NCI-H2107 (cell line): ENCODE measurements around the gene TLR4.

Source experiments
- DNase-seq: peaks from one replicate; lab custom pipeline; 2025; lab: John Stamatoyannopoulos, UW

Gene TLR4

DNA sequence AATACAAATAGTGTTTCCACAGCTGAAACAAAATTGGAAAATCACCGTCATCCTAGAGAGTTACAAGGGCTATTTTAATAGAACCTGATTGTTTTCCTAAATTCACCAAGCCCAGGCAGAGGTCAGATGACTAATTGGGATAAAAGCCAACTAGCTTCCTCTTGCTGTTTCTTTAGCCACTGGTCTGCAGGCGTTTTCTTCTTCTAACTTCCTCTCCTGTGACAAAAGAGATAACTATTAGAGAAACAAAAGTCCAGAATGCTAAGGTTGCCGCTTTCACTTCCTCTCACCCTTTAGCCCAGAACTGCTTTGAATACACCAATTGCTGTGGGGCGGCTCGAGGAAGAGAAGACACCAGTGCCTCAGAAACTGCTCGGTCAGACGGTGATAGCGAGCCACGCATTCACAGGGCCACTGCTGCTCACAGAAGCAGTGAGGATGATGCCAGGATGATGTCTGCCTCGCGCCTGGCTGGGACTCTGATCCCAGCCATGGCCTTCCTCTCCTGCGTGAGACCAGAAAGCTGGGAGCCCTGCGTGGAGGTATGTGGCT lies at the start of gene TLR4:
TSS of gene TLR4 (plus strand) at position 380 of the 552 bp plus-strand sequence. CDS start at position 450, 70 bp downstream.
- no peak for DNase-seq

DNA sequence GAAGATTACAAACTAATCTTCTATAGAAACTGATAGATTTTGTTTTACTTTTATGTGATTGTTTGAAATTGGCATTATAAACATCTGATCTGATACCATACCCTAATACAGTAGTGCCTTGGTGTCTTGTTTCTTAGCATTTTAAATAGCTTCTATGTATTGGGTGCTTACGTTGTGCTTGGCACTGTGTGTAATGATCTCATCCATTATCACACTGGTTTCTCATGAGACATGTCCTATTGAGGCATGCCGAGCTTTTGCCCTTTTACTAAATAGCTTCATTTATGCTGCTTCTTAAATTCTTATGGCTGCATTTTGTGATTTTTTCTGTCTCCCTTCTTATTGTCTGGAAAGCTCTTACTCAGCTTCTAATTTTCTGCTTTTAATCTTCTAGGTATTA lies 48.2 kb upstream of the TLR4 start:
- no peak for DNase-seq

DNA sequence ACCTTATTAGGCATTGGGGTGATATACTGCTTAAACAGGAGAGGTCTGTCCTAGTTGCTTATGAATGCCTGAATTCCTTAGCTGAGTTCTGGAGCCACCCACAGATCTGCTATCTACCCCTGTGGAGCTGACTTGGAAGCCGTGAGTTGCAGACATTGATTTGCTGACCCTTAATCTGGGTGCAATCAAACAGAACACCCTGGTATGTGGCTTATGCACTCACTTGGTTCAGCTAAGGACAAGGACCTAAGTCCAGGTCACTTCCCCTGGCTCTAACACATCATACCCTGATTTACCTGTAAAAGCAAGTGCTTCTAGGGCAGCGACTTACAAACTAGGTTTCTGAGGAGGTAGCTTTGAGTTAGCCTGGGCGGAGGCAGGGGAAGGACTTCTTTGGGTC lies 41.6 kb upstream of the TLR4 start:
- no peak for DNase-seq

DNA sequence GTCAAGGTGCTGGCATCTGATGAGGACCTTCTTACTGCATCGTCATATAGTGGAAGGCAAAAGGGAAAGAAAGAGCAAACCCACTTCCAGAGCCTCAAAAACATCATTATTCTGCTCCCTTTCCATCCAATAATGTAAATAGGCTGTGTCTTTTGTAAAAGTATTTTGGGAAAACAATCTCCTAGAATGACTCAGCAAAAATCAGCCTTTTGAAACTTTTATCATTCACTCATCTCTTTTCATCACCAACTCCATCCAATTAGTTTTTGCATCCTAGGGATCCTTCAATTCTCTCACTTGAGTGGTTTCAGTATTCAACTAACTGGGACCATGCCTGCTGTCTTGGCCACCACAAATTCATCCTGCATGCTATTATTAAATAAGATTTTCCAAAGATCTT lies 39.8 kb upstream of the TLR4 start:
- no peak for DNase-seq

DNA sequence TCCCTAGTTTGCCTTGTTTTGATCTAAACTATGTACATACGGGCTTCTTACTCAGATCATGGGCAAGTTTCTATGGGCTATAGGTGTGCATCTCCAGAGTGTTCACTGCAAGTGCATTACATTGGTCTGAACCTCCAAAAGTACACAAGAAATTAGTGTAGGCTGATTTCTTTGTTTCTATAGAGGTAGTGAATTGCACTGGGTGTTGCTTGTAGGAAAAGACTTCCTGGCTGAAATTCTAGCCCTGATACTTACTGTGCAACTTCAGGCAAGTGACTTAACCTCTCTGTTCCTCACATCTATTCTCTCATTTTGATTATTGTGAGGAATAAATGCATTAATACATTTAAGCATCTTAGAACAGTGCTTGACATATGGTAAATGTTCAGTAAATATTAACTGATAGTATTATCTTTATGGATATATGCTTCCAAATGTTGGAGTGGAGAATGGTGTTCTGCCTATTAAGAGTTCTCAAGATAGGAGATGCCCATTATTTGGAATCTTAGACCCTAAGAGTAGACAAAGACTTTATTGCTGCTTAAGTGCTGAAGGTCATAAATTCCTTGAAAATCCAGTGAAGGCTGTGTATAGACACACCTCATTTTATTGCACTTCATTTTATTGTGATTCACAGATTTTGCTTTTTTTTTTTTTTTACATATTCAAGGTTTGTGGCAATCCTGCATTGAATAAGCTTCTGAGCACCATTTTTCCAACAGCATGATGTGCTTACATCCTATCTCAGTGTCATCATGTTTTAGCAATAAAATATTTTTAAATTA lies 38.4 kb upstream of the TLR4 start:
- no peak for DNase-seq

DNA sequence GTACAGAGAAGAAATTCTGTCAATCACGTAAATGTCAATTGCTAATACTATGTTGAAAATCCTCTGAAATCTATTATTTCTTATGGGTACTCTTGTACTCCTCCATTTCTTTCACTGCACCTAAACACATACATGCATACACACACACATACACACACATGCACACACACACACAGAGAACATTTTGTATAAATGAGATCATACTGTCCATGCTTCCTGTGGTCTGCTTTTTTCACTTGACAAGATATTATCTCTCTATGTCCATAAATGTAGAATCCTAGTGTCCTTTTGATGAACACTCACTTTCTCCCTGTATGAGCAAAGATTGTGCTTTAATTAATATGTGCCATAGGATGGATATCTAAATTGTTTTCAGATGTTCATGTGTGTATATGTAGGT lies 32.7 kb upstream of the TLR4 start:
- DNase-seq: no peak

DNA sequence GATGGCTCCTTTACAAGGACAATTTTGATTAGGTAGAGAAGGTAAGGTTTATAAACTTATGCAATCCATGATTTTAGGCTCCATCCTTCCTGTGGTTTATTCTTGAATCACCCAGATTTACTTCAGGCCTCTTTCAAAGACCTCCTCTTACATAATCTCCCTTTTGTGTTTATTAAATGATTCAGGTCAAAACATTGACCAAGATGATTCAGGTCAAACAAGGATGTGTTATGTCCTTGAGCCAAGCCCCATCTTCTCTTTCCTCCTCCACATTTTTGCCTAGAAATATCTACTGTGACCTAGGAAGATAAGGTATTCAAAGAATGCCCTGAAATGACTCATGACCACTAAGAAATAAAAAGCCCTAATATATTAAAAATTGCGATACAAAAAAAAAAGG lies 31.8 kb upstream of the TLR4 start:
- no peak for DNase-seq

DNA sequence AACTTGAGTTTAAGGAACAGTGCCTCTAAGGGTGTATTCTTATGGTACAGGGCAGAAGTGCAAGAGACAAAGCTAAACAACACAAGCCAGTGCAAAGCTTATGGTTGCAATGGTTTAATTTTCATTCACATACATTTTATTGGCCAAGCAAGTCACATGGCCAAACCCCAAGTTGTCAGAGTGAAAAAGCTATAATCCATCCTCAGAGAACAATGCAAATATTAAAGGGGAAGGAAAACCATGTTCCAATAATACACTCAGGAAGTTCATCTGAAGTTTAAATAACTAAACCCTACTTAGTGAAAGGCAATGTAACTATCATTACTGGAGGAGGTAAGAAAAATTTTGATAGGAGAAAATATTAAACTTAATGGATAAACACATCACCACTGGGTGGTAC lies 26.6 kb upstream of the TLR4 start:
- DNase-seq: no peak

DNA sequence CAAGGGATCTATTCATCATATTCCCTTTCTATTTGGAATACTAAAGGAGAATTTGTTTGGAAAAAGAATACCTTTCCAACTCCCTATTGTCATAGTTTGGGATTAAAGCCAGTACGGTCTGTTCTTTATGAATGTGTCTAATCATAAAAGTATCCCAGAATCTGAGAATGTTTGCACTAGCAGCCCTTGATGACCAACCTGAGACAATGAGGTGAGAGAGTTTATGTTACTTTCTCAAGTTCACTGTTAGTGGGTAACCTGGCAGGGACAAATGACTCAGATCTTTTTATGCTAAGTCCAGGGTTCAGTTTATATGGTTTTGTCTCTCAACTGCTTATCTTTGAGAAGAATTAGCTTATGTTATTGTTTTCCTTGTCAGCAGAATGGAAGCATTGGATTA lies 25.3 kb upstream of the TLR4 start:
- no peak for DNase-seq

DNA sequence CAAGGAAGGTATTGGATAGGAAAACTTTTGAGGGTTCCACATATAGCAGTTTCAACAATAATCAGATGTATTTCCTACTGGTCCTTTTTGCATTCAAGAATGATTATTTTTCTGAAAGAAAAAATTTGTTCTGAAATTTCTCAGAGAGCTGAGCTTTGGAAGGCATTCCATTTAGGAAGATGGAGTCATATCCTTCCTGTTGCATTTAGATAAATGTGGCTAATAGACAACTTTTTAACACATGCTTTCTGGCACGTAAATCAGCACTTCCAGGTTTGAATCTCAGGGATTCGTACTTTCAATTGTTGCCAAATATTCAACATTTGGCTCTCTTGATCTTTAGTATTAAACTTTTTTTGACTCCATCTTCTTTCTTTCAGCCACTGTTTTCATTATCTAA lies 24.8 kb upstream of the TLR4 start:
- no peak for DNase-seq

DNA sequence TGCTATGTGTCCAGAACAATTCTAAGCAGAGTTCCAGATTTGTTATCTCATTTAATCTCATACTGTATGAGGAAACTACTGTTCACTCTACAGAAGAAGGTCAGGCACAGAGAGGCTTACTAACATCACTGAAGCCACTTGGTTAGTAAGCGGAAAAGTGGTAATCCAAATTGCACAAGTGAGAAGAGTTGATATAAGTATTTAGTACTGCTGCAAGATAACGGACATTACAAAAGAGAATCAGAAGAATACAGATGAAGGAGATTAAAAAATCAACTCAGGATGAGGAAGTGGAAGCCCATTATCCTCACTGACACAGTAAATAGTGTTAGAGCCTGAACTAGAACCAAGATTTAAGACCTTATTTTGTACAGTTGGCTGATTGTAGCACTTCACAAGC lies 22.3 kb upstream of the TLR4 start:
- DNase-seq: no peak

DNA sequence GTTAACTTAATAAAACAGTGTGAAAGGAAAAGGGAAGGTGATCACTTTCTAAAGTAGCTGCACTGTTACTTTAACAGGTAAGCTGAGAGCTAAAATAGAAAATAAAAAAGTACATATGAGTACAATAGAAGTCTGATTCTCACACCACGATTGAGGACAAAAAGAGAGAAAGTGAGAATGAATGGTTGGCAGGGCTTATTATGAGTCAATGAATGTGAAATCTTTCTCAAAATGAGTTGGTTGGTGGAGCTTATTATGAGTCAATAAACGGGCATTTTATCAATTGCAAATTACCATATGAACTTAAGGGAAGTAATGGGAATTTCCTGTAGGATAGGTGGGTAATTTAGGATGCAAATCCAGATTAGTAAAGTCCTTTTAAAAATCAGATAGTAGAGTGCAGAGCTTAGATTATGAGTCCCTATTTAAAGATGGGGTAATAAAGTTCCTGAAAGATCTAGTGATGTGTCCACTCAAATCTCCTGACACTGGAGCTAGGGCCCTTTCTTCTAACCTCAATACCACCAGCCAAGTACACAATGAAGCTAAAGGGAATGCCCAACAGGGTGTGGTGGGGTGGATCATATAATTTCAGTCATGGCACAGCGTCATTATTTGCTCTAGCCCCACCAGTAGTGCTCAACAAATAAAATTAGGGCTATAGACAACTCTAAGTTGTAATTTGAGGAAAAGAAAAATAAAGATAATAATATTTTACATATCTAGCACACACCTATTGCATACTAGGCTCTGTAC lies 21.1 kb upstream of the TLR4 start:
- DNase-seq: no peak

DNA sequence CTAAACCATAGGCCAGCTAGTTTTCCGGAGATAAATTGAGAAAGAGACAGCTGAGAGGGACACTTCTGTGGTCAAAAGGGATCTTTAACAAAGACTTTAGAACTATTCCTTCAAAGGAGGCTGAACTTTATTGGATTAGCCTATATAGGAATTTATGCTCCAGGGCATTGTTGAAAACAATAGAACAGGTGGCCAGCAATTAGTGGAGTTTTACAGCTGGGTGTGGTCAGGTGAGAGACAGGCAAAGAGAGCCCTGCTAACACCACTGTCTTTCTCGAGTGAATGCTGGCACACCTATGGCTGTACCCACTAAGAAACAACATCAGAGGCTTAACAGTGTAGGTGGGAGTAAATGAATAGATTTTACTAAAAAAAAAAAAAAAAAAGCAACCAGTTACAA lies 16.7 kb upstream of the TLR4 start:
- no peak for DNase-seq

DNA sequence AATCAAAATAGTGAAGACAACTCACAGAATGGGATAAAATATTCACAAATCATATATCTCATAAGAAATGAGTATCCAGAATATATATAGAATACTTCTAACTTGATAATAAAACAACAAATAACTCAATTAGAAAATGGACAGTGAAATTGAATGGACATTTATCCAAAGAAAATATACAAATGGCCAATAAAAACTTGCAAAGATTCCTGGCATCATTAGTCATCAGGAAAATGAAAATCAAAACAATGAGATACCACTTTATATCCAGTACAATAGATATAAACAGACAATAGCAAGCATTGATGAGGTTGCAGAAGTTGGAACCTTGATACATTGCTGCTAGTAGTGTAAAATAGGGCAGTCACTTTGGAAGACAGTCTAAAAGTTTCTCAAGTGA lies 12.8 kb upstream of the TLR4 start:
- no peak for DNase-seq

DNA sequence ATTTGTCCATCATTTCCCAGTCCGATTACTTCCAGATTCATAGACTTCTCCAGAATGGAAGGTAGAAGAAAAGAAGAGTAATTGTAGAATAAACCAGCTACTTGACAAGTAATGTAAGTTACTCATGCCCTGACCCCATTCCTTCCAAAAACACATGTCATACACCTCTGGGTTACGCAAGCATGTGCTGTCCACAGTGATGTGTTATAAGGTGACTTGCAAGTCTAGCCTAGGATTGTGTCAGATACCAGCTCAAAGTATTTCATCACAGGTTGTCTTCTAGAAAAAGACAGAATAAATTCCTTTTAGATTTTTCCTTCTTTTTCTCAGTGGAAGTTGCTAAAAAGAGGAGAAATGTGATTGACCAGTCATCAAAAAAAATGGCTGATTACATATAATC lies 8.0 kb upstream of the TLR4 start:
- no peak for DNase-seq

DNA sequence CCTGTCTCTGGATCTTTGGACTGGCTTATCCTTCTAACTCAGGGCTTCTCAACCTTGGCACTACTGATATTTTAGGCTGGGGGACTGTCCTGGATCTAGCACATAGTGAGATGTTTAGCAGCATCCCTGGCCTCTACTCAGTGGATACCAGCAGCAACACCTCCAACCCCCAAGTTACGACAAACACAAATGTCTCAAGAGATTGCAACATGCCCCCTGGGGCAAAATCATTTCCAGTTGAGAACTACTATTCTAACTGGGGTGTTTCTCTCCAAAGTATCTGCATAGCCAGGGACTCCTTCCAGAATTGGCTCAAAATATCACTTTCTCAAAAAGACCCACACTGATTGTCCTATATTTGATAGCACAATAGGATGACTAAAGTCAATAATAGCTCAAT lies 7.2 kb upstream of the TLR4 start:
- no peak for DNase-seq

DNA sequence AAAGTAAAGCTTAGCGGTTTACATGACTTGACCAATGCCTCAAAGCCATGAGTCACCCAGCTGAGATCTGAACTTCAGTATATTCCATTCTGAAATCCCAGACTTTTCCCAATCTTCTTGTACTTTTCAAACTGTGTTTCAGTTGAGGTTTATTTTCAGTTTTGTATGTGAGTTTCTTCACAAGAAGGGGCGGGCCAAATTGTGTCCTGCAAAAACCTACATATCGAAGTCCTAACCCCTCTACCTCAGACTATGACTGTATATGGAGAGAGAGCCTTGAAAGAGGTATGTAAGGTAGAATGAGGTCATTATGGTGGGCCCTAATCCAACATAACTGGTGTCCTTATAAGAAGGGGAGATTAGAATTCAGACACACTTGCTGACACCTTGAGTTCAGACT lies 666 bp upstream of the TLR4 start:
- no peak for DNase-seq

DNA sequence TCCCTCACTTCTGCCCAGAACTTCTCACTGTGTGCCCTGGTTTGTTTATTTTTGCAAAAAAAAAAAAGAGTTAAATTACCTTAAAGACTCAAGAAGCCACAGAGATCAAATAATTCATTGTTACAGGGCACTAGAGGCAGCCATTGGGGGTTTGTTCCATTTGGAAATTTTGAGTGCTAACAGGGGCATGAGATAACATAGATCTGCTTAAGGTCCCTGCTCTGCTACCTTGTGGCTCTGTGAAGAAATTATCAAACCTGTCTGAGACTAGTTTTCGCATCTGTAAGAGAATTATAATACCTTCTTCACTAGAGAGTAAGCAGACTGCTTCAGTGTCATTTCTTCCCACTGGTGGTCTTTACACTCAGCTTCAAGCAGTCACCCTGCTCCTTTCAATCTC lies 394 bp downstream of the TLR4 start:
- DNase-seq: no peak

DNA sequence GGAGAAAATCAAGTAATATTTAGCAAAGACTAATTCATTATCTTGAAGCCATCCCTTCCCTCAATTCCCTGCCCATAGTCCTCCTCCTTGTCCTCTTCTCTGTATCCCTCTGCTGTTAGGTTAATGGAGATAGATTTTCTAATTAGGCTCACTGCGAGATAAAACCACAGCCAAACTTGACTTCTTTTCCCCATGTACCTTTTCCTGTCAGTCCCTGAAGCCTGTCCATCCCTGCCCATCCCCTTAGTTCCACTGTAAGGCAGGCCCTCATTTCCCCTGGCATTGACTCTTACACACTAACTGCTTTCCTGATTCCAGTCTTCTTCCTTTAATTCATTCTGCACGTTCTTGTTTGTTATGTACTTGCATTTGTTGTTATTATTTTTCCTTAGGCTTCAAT lies 1.2 kb downstream of the TLR4 start:
- DNase-seq: no peak

DNA sequence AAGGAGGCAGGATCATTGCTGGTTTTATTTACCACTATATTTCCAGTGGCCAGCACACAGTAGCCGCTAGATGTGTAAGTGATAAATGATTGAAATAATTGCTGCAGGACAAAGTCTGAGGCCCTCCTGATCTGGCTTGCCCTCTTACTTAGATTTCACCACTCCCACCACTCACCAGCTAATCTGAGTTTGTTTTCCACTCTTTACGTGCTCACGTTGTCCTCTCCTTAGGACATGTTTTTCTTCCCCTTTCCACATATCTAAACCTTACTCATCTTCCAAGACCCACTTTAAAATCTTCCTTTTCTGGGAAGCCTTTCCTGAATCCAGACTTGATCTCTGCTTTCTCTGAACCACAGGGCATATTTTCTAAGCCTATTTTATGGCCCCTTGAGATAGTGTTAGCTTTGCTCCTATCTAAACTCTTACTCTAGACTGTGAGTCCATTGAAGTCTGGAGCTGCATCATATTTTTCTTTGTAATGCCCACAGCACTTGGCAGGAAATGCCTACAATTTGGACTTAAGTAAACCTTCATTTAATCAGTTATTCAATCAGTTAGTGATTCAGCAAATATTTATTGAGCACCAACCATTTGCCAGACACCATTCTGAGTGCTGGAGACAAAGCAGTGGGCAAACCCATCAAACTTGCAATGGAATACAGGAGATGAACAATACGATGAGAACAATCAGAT lies 2.4 kb downstream of the TLR4 start:
- DNase-seq: no peak

DNA sequence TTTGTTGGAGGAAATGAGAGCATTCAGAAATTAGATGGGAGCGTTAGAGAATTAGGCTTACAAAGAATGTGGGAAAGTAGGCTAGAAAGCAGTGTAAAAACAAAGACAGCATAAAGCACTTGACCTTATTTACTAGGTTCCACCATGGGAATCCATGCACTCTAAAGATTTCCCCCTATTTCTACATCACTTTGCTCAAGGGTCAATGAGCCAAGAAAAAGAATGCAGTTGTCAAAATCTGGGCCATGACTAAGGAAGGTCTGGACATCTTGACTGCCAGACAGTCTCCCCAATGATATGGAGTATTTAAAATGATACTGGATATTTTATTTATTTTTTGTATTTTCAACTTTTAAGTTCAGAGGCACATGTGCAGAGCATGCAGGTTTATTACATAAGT lies 3.4 kb downstream of the TLR4 start:
- no peak for DNase-seq

DNA sequence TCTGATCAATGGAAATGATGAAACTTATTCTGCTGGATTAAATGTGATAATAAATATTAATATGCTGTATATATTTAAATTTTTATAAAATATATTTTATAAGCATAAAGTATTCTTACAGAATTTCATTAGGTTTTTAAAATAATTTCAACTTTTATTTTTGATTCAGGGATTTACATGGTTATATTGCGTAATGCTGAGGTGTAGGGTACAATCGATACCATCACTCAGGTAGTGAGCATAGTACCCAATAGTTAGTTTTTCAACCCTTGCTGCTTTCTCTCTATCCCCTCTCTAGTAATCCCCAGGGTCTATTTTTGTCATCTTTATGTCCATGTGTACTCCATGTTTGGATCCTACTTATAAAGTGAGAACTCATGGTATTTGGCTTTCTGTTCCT lies 5.7 kb downstream of the TLR4 start:
- no peak for DNase-seq

DNA sequence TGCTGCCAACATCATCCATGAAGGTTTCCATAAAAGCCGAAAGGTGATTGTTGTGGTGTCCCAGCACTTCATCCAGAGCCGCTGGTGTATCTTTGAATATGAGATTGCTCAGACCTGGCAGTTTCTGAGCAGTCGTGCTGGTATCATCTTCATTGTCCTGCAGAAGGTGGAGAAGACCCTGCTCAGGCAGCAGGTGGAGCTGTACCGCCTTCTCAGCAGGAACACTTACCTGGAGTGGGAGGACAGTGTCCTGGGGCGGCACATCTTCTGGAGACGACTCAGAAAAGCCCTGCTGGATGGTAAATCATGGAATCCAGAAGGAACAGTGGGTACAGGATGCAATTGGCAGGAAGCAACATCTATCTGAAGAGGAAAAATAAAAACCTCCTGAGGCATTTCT lies 10.1 kb downstream of the TLR4 start:
- no peak for DNase-seq
